ENCODE measurements around the gene NKPD1.

- TF ChIP-seq, protein P1, sequence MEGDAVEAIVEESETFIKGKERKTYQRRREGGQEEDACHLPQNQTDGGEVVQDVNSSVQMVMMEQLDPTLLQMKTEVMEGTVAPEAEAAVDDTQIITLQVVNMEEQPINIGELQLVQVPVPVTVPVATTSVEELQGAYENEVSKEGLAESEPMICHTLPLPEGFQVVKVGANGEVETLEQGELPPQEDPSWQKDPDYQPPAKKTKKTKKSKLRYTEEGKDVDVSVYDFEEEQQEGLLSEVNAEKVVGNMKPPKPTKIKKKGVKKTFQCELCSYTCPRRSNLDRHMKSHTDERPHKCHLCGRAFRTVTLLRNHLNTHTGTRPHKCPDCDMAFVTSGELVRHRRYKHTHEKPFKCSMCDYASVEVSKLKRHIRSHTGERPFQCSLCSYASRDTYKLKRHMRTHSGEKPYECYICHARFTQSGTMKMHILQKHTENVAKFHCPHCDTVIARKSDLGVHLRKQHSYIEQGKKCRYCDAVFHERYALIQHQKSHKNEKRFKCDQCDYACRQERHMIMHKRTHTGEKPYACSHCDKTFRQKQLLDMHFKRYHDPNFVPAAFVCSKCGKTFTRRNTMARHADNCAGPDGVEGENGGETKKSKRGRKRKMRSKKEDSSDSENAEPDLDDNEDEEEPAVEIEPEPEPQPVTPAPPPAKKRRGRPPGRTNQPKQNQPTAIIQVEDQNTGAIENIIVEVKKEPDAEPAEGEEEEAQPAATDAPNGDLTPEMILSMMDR (optimal IDR thresholded peaks at IDR 0.05 in 1 of 3, IDR thresholded peaks at IDR 0.05 in 1 of 3, conservative IDR thresholded peaks at IDR 0.05 in 1 of 3; ENCODE audit: extremely low read depth in 1 of 3, insufficient read depth in 2 of 3, low read length in 3 of 3) = no peak
- no peak for TF ChIP-seq EZH2 (IDR thresholded peaks at IDR 0.05; ENCODE audit: low read length)
These were observed 20.2 kb upstream of the NKPD1 start for GRCh38 chr19:45180936-45181335.

Data from keratinocyte (primary cell).